ENCODE results near the gene RYR3.

GRCh38 chr15:33461671-33462070, 150.9 kb downstream of the RYR3 start:
- no peak for TF ChIP-seq CTCF (conservative IDR thresholded peaks at IDR 0.05; ENCODE audit: low read length)
- no peak for TF ChIP-seq EZH2phosphoT487 (IDR thresholded peaks at IDR 0.05; ENCODE audit: borderline replicate concordance)
